Liver (tissue), 9 donors: ENCODE measurements around the gene AHI1. TPM values are rescaled to one million over a fixed set of nuclear protein-coding genes. Genes with fewer than 3 reads are reported as not detected.

Experiments used
- DNase-seq: peaks from one replicate; pipeline ENCODE4 v3.0.0-alpha.2; 2017; ENCODE audit warnings: low spot score
- H3K27ac ChIP-seq, 2 donors: one replicate each; pipeline ENCODE4 v1.7.0; 2013; ENCODE audit warnings: inconsistent platforms in 2 of 2, low read length in 2 of 2, control low read depth in 1 of 2, low read depth in 1 of 2, mild to moderate bottlenecking in 1 of 2
- H3K27me3 ChIP-seq, 4 donors: one replicate each; pipeline versions ENCODE4 v1.6.1 to v1.7.0; 2013; ENCODE audit warnings: low read length in 3 of 4, inconsistent platforms in 1 of 4, mild to moderate bottlenecking in 1 of 4, moderate library complexity in 1 of 4; ENCODE audit not compliant: control insufficient read depth in 4 of 4, insufficient read depth in 4 of 4
- H3K36me3 ChIP-seq, 4 donors: one replicate each; pipeline versions ENCODE4 v1.6.1 to v1.7.0; 2013; ENCODE audit warnings: low read length in 3 of 4, mild to moderate bottlenecking in 3 of 4, low read depth in 1 of 4, moderate library complexity in 1 of 4; ENCODE audit not compliant: control insufficient read depth in 4 of 4, insufficient read depth in 3 of 4
- H3K4me1 ChIP-seq, 4 donors: one replicate each; pipeline versions ENCODE4 v1.6.1 to v1.7.0; 2013; ENCODE audit warnings: low read length in 3 of 4, mild to moderate bottlenecking in 3 of 4, moderate library complexity in 1 of 4; ENCODE audit not compliant: control insufficient read depth in 4 of 4, insufficient read depth in 4 of 4
- H3K4me3 ChIP-seq, 3 donors: one replicate each; pipeline versions ENCODE4 v1.6.1 to v1.7.0; 2013; ENCODE audit warnings: low read length in 3 of 3, control low read depth in 1 of 3, low read depth in 1 of 3, mild to moderate bottlenecking in 1 of 3
- H3K9ac ChIP-seq, 2 donors: one replicate each; pipeline ENCODE4 v1.7.0; 2013; ENCODE audit warnings: low read length in 2 of 2, mild to moderate bottlenecking in 2 of 2, moderate library complexity in 2 of 2, control low read depth in 1 of 2, low read depth in 1 of 2
- H3K9me3 ChIP-seq, 4 donors: one replicate each; pipeline versions ENCODE4 v1.6.1 to v1.7.0; 2013; ENCODE audit warnings: low read length in 3 of 4; ENCODE audit not compliant: control insufficient read depth in 4 of 4
- FOXA2 ChIP-seq: IDR thresholded peaks from 2 replicates; pipeline ENCODE4 v1.6.1; 2016; ENCODE audit warnings: antibody characterized with exemption
- GABPA ChIP-seq, 2 donors: IDR thresholded peaks in 1 of 2; conservative IDR thresholded peaks in 1 of 2; 2 replicates each; pipeline ENCODE4 v1.6.1; 2016; ENCODE audit warnings: antibody characterized with exemption in 2 of 2, mild to moderate bottlenecking in 1 of 2, moderate library complexity in 1 of 2
- HNF4A ChIP-seq, 2 donors: conservative IDR thresholded peaks; 2 replicates each; pipeline ENCODE4 v1.6.1; 2016; ENCODE audit warnings: antibody characterized with exemption in 2 of 2, mild to moderate bottlenecking in 2 of 2
- HNF4G ChIP-seq: IDR thresholded peaks from 2 replicates; pipeline ENCODE4 v1.6.1; 2016; ENCODE audit warnings: antibody characterized with exemption
- JUND ChIP-seq, 2 donors: IDR thresholded peaks; 2 replicates each; pipeline ENCODE4 v1.6.1; 2016; ENCODE audit warnings: antibody characterized with exemption in 2 of 2
- NR2F2 ChIP-seq: IDR thresholded peaks from 2 replicates; pipeline ENCODE4 v1.6.1; 2016; ENCODE audit warnings: antibody characterized with exemption
- RAD21 ChIP-seq, 2 donors: IDR thresholded peaks; 2 replicates each; pipeline ENCODE4 v1.6.1; 2016; ENCODE audit warnings: antibody characterized with exemption in 2 of 2, mild to moderate bottlenecking in 2 of 2
- REST ChIP-seq: IDR thresholded peaks from 2 replicates; pipeline ENCODE4 v1.6.1; 2016; ENCODE audit warnings: antibody characterized with exemption, mild to moderate bottlenecking
- RXRA ChIP-seq, 2 donors: IDR thresholded peaks; 2 replicates each; pipeline ENCODE4 v1.6.1; 2017 to 2018; ENCODE audit warnings: antibody characterized with exemption in 2 of 2, mild to moderate bottlenecking in 1 of 2
- SP1 ChIP-seq: IDR thresholded peaks from 2 replicates; pipeline ENCODE4 v1.6.1; 2018; ENCODE audit warnings: antibody characterized with exemption, mild to moderate bottlenecking
- TAF1 ChIP-seq: conservative IDR thresholded peaks from 2 replicates; pipeline ENCODE4 v1.6.1; 2016; ENCODE audit warnings: antibody characterized with exemption, mild to moderate bottlenecking
- YY1 ChIP-seq: IDR thresholded peaks from 2 replicates; pipeline ENCODE4 v1.6.1; 2016; ENCODE audit warnings: antibody characterized with exemption, mild to moderate bottlenecking
- WGBS: extraction: QIAGEN DNeasy Blood & Tissue Kit; methylation state at CpG from one replicate; pipeline ENCODE4 v1.1.7; 2013; 5-methylcytosine and 5-hydroxymethylcytosine counted together
- polyA plus RNA-seq, 2 donors: library from polyadenylated mRNA; stranded (reverse) in 1 of 2; unstranded in 1 of 2; fragments of 200-250 nt in 1 of 2; fragments of >200 nt in 1 of 2; fragmentation: Nextera tagmentation in 1 of 2; extraction: Ambion mirVana in 1 of 2; gene quantifications; one replicate each; pipeline versions ENCODE4 v1.2.1 to v1.2.3, GENCODE V29; 2013 to 2015
- total RNA-seq, 2 donors: library from RNA; depleted of rRNA; stranded (reverse); fragments of >200 nt; gene quantifications; one replicate each; pipeline ENCODE4 v1.2.3, GENCODE V29; 2014
- TF ChIP-seq, protein P1 (sequence below): IDR thresholded peaks from 2 replicates; pipeline ENCODE4 v1.6.1; 2016; ENCODE audit warnings: antibody characterized with exemption
- TF ChIP-seq, protein P2 (sequence below): IDR thresholded peaks from 2 replicates; pipeline ENCODE4 v1.6.1; 2016; ENCODE audit warnings: antibody characterized with exemption
- TF ChIP-seq, protein P3 (sequence below): fragments of 150-350 bp; IDR thresholded peaks from 2 replicates; pipeline ENCODE4 v1.5.1; 2017; ENCODE audit warnings: improper control_type of control experiment, low read depth, low read length; ENCODE audit not compliant: missing input control
- donor health status: healthy.
- donor health status: healthy.
- donor health status: healthy.
- donor health status: healthy.
- donor health status: healthy.

AHI1 gene
- total and polyA plus RNA-seq, 4 donors: 2.0 to 14.4 (median 9.0) TPM

DNA sequence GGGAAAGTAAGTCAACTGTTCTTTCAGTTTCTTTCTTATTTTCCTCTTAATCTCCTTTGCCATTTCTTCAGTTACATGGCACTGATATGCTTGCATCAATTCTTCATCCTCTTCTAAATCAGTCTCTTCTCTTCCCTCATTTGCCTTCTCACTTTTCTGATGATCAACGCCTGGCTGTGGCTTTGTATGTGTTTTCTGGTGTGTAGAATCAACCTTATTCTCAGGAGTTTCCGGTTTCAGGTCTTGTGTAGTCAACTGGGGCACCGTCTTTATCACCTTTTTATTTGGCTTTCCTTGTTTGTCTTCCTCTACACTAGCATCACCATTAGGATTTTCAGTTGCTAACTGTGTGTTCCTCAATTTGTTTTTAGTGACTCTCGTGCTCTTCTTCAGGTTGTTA lies 31.6 kb downstream of the AHI1 start:
- Histone ChIP-seq H3K4me3 (no peak overlapping the region), H3K4me1 (no peaks in the 10 kb centered on the region), H3K9me3 (no peaks in the 10 kb centered on the region), H3K9ac (no peak overlapping the region), H3K27ac (no peak overlapping the region), H3K27me3 (no peaks in the 10 kb centered on the region), H3K36me3 (peaks cover 2 to 8% (median 7%) of the 10 kb centered on the region in 4 donors)
- no peak for DNase-seq
- TF ChIP-seq HNF4G (no peak), GABPA (IDR thresholded peaks at IDR 0.05 in 1 of 2, conservative IDR thresholded peaks at IDR 0.05 in 1 of 2) (no peak), SP1 (no peak), TAF1 (no peak), NR2F2 (no peak), JUND (IDR thresholded peaks at IDR 0.05) (no peak), FOXA2 (no peak)
- TF ChIP-seq, protein P1, sequence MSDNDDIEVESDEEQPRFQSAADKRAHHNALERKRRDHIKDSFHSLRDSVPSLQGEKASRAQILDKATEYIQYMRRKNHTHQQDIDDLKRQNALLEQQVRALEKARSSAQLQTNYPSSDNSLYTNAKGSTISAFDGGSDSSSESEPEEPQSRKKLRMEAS: no peak
- TF ChIP-seq, protein P2, sequence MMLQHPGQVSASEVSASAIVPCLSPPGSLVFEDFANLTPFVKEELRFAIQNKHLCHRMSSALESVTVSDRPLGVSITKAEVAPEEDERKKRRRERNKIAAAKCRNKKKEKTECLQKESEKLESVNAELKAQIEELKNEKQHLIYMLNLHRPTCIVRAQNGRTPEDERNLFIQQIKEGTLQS: no peak
- 90% methylated on average over 4 of the region's 4 CpGs for WGBS

- WGBS: 95% methylated on average over 1 of the region's 1 CpG
- Histone ChIP-seq H3K27me3 (no peaks in the 10 kb centered on the region), H3K9me3 (no peaks in the 10 kb centered on the region), H3K36me3 (peaks cover 2 to 8% (median 7%) of the 10 kb centered on the region in 4 donors), H3K4me3 (no peak overlapping the region), H3K27ac (no peak overlapping the region), H3K9ac (no peak overlapping the region), H3K4me1 (no peaks in the 10 kb centered on the region)
- no peak for DNase-seq
- TF ChIP-seq FOXA2: no peak
- no peak for TF ChIP-seq HNF4A (conservative IDR thresholded peaks at IDR 0.05)
- TF ChIP-seq GABPA (IDR thresholded peaks at IDR 0.05 in 1 of 2, conservative IDR thresholded peaks at IDR 0.05 in 1 of 2): no peak
- TF ChIP-seq HNF4G: no peak
- TF ChIP-seq, protein P1: no peak
- no peak for TF ChIP-seq YY1
- TF ChIP-seq SP1: no peak
- TF ChIP-seq, protein P3, sequence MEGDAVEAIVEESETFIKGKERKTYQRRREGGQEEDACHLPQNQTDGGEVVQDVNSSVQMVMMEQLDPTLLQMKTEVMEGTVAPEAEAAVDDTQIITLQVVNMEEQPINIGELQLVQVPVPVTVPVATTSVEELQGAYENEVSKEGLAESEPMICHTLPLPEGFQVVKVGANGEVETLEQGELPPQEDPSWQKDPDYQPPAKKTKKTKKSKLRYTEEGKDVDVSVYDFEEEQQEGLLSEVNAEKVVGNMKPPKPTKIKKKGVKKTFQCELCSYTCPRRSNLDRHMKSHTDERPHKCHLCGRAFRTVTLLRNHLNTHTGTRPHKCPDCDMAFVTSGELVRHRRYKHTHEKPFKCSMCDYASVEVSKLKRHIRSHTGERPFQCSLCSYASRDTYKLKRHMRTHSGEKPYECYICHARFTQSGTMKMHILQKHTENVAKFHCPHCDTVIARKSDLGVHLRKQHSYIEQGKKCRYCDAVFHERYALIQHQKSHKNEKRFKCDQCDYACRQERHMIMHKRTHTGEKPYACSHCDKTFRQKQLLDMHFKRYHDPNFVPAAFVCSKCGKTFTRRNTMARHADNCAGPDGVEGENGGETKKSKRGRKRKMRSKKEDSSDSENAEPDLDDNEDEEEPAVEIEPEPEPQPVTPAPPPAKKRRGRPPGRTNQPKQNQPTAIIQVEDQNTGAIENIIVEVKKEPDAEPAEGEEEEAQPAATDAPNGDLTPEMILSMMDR: no peak
- no peak for TF ChIP-seq RAD21 (IDR thresholded peaks at IDR 0.05)
- TF ChIP-seq REST: no peak
- TF ChIP-seq NR2F2: no peak
- TF ChIP-seq, protein P2: no peak
- no peak for TF ChIP-seq RXRA (IDR thresholded peaks at IDR 0.05)
These were observed 32.2 kb downstream of the AHI1 start for GRCh38 chr6:135465307-135465706.
